Glutamatergic neuron (in vitro differentiated cells): ENCODE data around the gene ZNF805. TPM values are rescaled to one million over a fixed set of nuclear protein-coding genes. Genes with fewer than 3 reads are reported as not detected.
"Not testable (repeated sequence)": the region's sequence is repeated elsewhere in the genome, so short reads cannot be mapped to it uniquely, and the experiment has no call there.

Experiments
- DNase-seq: peaks from one replicate; pipeline ENCODE4 v3.0.0; 2022
- H3K27ac Mint-ChIP-seq: one replicate; pipeline ENCODE4 v1.8.0; 2020; ENCODE audit warnings: mild to moderate bottlenecking, mixed read lengths, inconsistent platforms; ENCODE audit not compliant: unreplicated experiment
- H3K27me3 Mint-ChIP-seq: one replicate; pipeline ENCODE4 v1.8.0; 2020; ENCODE audit warnings: mild to moderate bottlenecking, moderate library complexity, mixed read lengths, inconsistent platforms; ENCODE audit not compliant: unreplicated experiment
- H3K36me3 Mint-ChIP-seq: one replicate; pipeline ENCODE4 v1.8.0; 2020; ENCODE audit warnings: mild to moderate bottlenecking, mixed read lengths, inconsistent platforms; ENCODE audit not compliant: unreplicated experiment
- H3K4me1 Mint-ChIP-seq: one replicate; pipeline ENCODE4 v1.8.0; 2020; ENCODE audit warnings: mild to moderate bottlenecking, low read depth, mixed read lengths, inconsistent platforms; ENCODE audit not compliant: unreplicated experiment
- H3K4me3 Mint-ChIP-seq: one replicate; pipeline ENCODE4 v1.8.0; 2020; ENCODE audit warnings: mild to moderate bottlenecking, mixed read lengths, inconsistent platforms; ENCODE audit not compliant: unreplicated experiment
- H3K9me3 Mint-ChIP-seq: one replicate; pipeline ENCODE4 v1.8.0; 2020; ENCODE audit warnings: mild to moderate bottlenecking, moderate library complexity, mixed read lengths, inconsistent platforms; ENCODE audit not compliant: unreplicated experiment
- CTCF ChIP-seq: fragments of 200-600 bp; sonication (generic); IDR thresholded peaks from one replicate; pipeline ENCODE4 v1.5.0; 2021; ENCODE audit not compliant: partially characterized antibody, unreplicated experiment
- total RNA-seq: library from RNA; stranded (reverse); fragmentation: NEBNext Ultra II Directional; extraction: Animal tissue kit (Norgen Biotek cat#: 25700); gene quantifications from one replicate; pipeline ENCODE4 v1.2.1, GENCODE V29; 2021; ENCODE audit not compliant: unreplicated experiment

ZNF805 gene
- total RNA-seq, 1 donor from 2014 or later = 15.5 TPM

GRCh38 chr19:57245066-57245465 lies 4.6 kb downstream of the ZNF805 start:
- peaks cover 5% of the 10 kb centered on the region for H3K4me1 Mint-ChIP-seq
- H3K36me3 Mint-ChIP-seq = peaks cover 5% of the 10 kb centered on the region
- H3K9me3 Mint-ChIP-seq = no peaks in the 10 kb centered on the region
- H3K27me3 Mint-ChIP-seq = peaks cover 2% of the 10 kb centered on the region
- no peak overlapping the region for H3K27ac Mint-ChIP-seq
- no peak for DNase-seq
- no peak overlapping the region for H3K4me3 Mint-ChIP-seq
- no peak for TF ChIP-seq CTCF

GRCh38 chr19:57245959-57246358 lies 5.5 kb downstream of the ZNF805 start:
- DNase-seq = no peak
- no peaks in the 10 kb centered on the region for H3K9me3 Mint-ChIP-seq
- no peak overlapping the region for H3K4me3 Mint-ChIP-seq
- TF ChIP-seq CTCF = no peak
- H3K27ac Mint-ChIP-seq = no peak overlapping the region
- peaks cover 5% of the 10 kb centered on the region for H3K36me3 Mint-ChIP-seq
- peaks cover 5% of the 10 kb centered on the region for H3K4me1 Mint-ChIP-seq
- H3K27me3 Mint-ChIP-seq = peaks cover 2% of the 10 kb centered on the region

- no peak for TF ChIP-seq CTCF
- H3K27me3 Mint-ChIP-seq = no peaks in the 10 kb centered on the region
- H3K4me3 Mint-ChIP-seq = no peak overlapping the region
- no peak for DNase-seq
- peaks cover 5% of the 10 kb centered on the region for H3K36me3 Mint-ChIP-seq
- no peak overlapping the region for H3K27ac Mint-ChIP-seq
- H3K4me1 Mint-ChIP-seq = no peaks in the 10 kb centered on the region
- H3K9me3 Mint-ChIP-seq = no peaks in the 10 kb centered on the region
Observed at GRCh38 chr19:57248646-57249045, 8.2 kb downstream of the ZNF805 start.

GRCh38 chr19:57249329-57249728 lies 8.9 kb downstream of the ZNF805 start:
- no peak overlapping the region for H3K4me3 Mint-ChIP-seq
- H3K4me1 Mint-ChIP-seq = no peaks in the 10 kb centered on the region
- H3K27me3 Mint-ChIP-seq = no peaks in the 10 kb centered on the region
- no peak for DNase-seq
- no peak for TF ChIP-seq CTCF
- peaks cover 5% of the 10 kb centered on the region for H3K36me3 Mint-ChIP-seq
- H3K27ac Mint-ChIP-seq = no peak overlapping the region
- no peaks in the 10 kb centered on the region for H3K9me3 Mint-ChIP-seq

GRCh38 chr19:57253767-57254166 lies 13.3 kb downstream of the ZNF805 start:
- not testable (repeated sequence) for H3K4me3 Mint-ChIP-seq, H3K9me3 Mint-ChIP-seq, H3K4me1 Mint-ChIP-seq, H3K27me3 Mint-ChIP-seq, DNase-seq, H3K27ac Mint-ChIP-seq, H3K36me3 Mint-ChIP-seq

- DNase-seq = no peak
- peaks cover 2% of the 10 kb centered on the region for H3K27me3 Mint-ChIP-seq
- H3K4me3 Mint-ChIP-seq = no peak overlapping the region
- peaks cover 2% of the 10 kb centered on the region for H3K9me3 Mint-ChIP-seq
- no peaks in the 10 kb centered on the region for H3K4me1 Mint-ChIP-seq
- H3K27ac Mint-ChIP-seq = no peak overlapping the region
- TF ChIP-seq CTCF = no peak
- H3K36me3 Mint-ChIP-seq = no peaks in the 10 kb centered on the region
Observed at GRCh38 chr19:57262044-57262443, 21.6 kb downstream of the ZNF805 start.
